Measurements from ENCODE around the gene EEF1AKMT3. TPM values are rescaled to one million over a fixed set of nuclear protein-coding genes. Genes with fewer than 3 reads are reported as not detected.

EEF1AKMT3 gene
- total and polyA plus RNA-seq, 2 experiments from 2014 or later: 1.3 to 5.3 TPM

- TF ChIP-seq ZNF462 (CRISPR knock-in tag; IDR thresholded peaks at IDR 0.05): no peak
- peak; percentile 43 for TF ChIP-seq EZH2 (IDR thresholded peaks at IDR 0.05; ENCODE audit: low read depth, unreplicated experiment)
- TF ChIP-seq ZNF331 (CRISPR knock-in tag; IDR thresholded peaks at IDR 0.05; ENCODE audit: low read depth): no peak
- TF ChIP-seq CREB1 (CRISPR knock-in tag; IDR thresholded peaks at IDR 0.05; ENCODE audit: low read depth): no peak
- TF ChIP-seq ETS1 (IDR thresholded peaks at IDR 0.05): no peak
- TF ChIP-seq JUNB (IDR thresholded peaks at IDR 0.05; ENCODE audit: unreplicated experiment): no peak
Measured at GRCh38 chr12:57765003-57765697, 7.3 kb upstream of the EEF1AKMT3 start (continued).
